Endothelial cell of umbilical vein (primary cell): Measurements from ENCODE around the gene PCBD1.

ENCODE experiments used
- CTCF ChIP-seq, 2 donors: IDR thresholded peaks; 1 replicate in 1 of 2; 2 replicates in 1 of 2; pipeline ENCODE4 v1.5.1; 2011; ENCODE audit warnings: low read length in 2 of 2, mild to moderate bottlenecking in 2 of 2, moderate library complexity in 2 of 2, control low read depth in 1 of 2, inconsistent platforms in 1 of 2, low read depth in 1 of 2; ENCODE audit not compliant: insufficient read depth in 1 of 2; ENCODE audit errors: extremely low read depth in 1 of 2
- EZH2 ChIP-seq: IDR thresholded peaks from 2 replicates; pipeline ENCODE4 v1.6.1; 2012; ENCODE audit warnings: borderline replicate concordance, low read depth, mild to moderate bottlenecking, moderate library complexity, low read length, inconsistent platforms; ENCODE audit not compliant: severe bottlenecking
- FOS ChIP-seq: IDR thresholded peaks from 2 replicates; pipeline ENCODE4 v1.6.1; 2011; ENCODE audit warnings: mild to moderate bottlenecking, low read length, moderate library complexity, borderline replicate concordance; ENCODE audit not compliant: insufficient read depth
- MAX ChIP-seq: IDR thresholded peaks from 2 replicates; pipeline ENCODE4 v1.6.1; 2011; ENCODE audit not compliant: insufficient read depth, insufficient read length
- MYC ChIP-seq: IDR thresholded peaks from one replicate; pipeline ENCODE4 v1.6.1; 2011; ENCODE audit warnings: mild to moderate bottlenecking, low read depth, low read length
- POLR2A ChIP-seq: IDR thresholded peaks from 2 replicates; pipeline ENCODE4 v1.6.1; 2012; ENCODE audit warnings: low read depth, mild to moderate bottlenecking, control low read depth, low read length
- POLR2AphosphoS5 ChIP-seq: IDR thresholded peaks from 2 replicates; pipeline ENCODE4 v1.6.1; 2012; ENCODE audit warnings: low read depth, mild to moderate bottlenecking, control low read depth, low read length, moderate library complexity; ENCODE audit not compliant: insufficient read depth

- TF ChIP-seq EZH2 (no peak), POLR2A (no peak), POLR2AphosphoS5 (no peak), CTCF (IDR thresholded peaks at IDR 0.05; ENCODE audit: extremely low read depth in 1 of 2, insufficient read depth in 1 of 2, low read depth in 1 of 2, low read length in 2 of 2) (no peak), FOS (no peak), MAX (no peak), MYC (no peak)
Observed at GRCh38 chr10:70843333-70843732, 45.0 kb downstream of the PCBD1 start.
